GM19239 (cell line): Measurements from ENCODE around the gene GKAP1.
"Not testable (repeated sequence)": the region's sequence is repeated elsewhere in the genome, so short reads cannot be mapped to it uniquely, and the experiment has no call there.

Source experiments
- DNase-seq: peaks from one replicate; pipeline ENCODE4 v3.0.0; 2011; ENCODE audit warnings: low spot score; ENCODE audit not compliant: insufficient read length
- FAIRE-seq: peaks from 2 replicates; lab custom pipeline; 2011; peaks lifted over from hg19 to GRCh38; lab: Jason Lieb, UNC

GKAP1 gene

GRCh38 chr9:83744206-83744605 is 73.4 kb downstream of the GKAP1 start:
- DNase-seq = no peak
- FAIRE-seq = no peak

DNA sequence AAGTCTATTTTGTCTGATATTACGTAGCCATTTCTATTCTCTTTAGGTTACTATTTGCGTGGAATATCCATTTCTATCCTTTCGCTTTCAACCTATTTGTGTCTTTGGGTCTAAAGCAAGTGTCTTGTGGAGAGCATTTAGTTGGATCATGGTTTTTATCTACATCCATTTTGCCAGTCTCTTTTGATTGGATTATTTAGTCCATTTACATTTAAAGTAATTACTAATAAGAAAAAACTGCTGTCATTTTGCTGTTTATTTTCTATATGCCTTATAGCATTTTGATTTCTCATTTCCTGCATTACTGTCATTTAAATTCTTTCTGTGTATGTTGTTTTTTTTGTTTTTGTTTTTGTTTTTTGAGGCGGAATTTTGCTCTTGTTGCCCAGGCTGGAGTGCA is 83.8 kb downstream of the GKAP1 start:
- DNase-seq (no peak), FAIRE-seq (no peak)

DNA sequence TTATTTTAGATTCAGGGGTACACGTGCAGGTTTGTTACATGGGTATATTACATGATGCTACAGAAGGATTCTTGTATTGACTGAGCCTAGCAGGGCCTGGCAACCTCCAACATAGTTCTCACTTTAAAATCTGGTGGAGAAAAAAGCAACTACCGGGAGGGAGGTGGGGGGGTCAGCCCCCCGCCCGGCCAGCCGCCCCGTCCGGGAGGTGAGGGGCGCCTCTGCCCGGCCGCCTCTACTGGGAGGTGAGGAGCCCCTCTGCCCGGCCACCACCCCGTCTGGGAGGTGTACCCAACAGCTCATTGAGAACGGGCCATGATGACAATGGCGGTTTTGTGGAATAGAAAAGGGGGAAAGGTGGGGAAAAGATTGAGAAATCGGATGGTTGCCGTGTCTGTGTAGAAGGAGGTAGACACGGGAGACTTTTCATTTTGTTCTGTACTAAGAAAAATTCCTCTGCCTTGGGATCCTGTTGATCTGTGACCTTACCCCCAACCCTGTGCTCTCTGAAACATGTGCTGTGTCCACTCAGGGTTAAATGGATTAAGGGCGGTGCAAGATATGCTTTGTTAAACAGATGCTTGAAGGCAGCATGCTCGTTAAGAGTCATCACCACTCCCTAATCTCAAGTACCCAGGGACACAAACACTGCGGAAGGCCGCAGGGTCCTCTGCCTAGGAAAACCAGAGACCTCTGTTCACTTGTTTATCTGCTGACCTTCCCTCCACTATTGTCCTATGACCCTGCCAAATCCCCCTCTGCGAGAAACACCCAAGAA is 88.8 kb downstream of the GKAP1 start:
- not testable (repeated sequence) for DNase-seq, FAIRE-seq

GRCh38 chr9:83724436-83724835 is 93.1 kb downstream of the GKAP1 start:
- FAIRE-seq (no peak), DNase-seq (no peak)

DNA sequence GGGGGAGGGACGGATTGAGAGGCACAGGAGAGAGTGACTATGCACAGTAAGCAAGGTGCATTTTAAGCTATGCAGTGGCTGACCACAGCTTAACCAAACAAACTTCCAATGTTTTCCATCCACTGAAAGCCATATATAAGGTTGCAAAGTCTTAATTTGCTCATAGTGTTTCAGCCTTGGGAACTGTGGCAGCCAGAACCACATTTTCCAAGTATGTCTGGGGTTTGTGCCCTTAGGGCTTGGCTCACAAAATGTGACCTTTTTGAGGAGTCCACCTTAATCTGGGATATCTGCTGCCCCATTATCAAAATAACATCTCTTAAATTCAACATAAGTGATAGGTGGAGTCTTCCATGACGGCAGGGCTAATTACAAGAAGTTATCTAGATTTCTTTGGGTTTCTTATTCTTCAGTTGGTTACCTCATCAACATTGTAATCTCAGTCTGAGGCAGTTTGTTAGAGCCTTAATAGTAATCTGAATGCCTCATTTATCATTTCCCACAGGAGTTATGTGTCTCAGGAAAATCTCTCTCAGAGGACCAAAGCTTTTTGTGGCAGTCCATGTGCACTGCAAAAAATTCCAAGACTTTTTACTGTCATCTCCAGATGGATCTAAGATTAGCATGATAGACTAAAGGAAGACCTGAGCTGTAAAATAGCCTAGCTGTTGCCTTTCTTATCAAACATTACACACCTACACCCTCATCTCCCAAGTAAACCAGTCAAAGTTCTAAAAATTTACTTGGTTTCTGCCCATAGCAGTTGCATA is 94.7 kb downstream of the GKAP1 start:
- no peak for FAIRE-seq
- no peak for DNase-seq

- DNase-seq (no peak), FAIRE-seq (no peak)
These were observed 96.1 kb downstream of the GKAP1 start for GRCh38 chr9:83721509-83721908.

DNA sequence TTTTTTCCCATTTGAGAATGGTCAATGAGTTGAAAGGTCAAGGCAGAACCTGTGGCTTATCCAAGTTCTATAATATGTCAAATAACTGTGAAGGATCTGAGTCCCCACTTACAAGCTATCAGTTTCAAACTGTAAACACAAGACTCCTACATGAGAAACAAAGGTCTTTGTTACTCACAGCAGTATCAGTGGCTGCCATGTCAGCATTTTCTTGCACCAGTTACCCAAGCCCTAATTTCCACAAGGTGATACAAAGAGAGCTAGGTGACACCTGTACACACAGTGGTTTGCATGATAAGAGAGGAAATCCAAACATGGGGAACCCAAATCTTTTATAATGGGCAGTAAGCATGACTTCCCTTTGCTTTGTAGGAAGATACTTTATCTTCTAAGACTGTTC is 101.8 kb downstream of the GKAP1 start:
- FAIRE-seq = no peak
- DNase-seq = no peak

GRCh38 chr9:83715221-83715620 is 102.3 kb downstream of the GKAP1 start:
- DNase-seq (no peak), FAIRE-seq (no peak)

DNA sequence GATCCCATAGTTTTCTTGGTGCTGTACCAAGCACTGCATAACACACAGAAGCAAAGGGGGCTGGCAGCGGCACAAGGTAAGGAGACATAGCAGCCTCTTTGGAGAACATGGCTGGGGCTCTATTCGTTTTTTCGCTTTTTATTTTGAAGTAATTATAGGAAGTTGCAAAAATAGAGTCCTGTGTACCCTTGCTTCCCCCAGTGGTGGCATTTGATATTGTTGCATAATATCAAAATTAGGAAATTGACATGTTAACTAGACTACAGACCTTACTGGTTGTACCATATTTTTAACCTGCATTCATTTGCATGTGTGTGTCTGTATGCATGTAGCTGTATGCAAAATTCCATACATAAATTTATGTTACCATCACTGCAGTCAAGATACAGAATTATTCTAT is 103.2 kb downstream of the GKAP1 start:
- DNase-seq (no peak), FAIRE-seq (peak; percentile 14)

DNA sequence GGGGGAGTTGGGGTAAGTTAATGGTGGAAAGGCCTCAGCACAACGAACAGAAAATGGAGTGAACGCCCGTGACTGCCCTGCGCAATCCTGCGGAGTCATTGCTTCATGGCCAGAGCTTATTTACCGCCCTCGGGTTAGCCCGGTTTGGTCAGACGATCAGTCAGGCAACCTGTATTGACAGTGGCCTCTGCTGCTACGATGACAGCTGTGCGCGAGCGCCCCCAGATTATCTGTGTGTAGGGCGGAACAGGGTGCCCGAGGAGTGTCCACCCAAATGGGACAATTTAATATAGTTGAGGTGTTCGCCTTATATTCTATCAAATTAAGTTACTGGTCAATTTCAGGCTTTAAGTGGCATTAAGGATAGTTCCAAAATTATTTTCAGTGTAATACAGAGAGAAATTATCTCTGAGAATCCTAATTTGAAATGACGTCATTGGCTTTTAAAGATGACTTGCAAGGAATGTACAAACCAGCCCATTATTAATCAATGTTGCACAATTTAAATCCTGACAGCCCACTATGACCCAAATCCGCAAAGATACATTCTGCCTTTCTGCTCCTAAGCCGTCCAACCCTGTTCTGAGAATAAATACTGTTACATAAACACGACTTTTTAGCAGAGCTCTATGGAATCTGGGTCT is 108.9 kb downstream of the GKAP1 start:
- DNase-seq (peak; percentile 34), FAIRE-seq (no peak)

DNA sequence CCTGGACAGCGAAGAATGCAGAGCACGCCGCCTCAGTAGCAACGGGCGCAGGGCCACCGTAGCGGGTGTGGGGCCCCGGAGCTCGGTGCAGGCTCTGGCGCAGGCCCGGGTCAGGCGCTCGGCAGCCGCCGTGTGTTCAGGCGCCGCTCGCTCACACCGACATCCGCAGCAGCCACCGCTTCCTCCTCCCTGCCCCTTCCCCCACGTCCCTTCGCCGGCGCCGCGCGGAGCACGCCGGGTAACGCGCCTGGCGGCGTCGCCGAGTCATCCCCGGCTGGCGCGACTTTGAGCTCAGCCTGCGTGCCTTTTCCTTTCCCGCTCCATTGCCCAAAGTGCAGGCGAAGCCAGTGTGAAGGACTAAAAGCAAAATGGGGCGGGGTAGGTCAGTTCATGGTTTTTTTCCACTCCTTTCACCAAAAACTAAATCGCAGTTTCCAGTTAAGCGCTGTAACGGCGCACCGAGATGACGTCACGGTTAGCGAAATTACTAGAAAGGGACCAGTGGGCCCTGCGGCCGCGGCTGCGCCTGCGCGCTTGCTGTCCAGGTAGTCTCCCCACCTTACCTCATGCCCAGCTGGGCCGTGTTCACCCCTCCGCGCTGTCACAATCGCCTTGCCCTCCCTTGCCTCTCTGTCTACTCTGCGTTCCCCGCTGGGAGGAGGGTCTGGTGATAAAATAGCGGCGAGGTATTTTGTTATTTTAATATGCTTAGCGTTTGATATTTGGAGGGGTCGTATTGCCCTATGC is 109.6 kb downstream of the GKAP1 start, which contains the start of gene UBQLN1:
UBQLN1 (minus strand) TSS at position 191 of the 747 bp plus-strand sequence. CDS start 279 bp downstream, outside the sequence.
- DNase-seq = peak; percentile 85
- peak; percentile 86 for FAIRE-seq

- FAIRE-seq (no peak), DNase-seq (peak; percentile 17)
These were observed 110.1 kb downstream of the GKAP1 start for GRCh38 chr9:83707518-83707767.

DNA sequence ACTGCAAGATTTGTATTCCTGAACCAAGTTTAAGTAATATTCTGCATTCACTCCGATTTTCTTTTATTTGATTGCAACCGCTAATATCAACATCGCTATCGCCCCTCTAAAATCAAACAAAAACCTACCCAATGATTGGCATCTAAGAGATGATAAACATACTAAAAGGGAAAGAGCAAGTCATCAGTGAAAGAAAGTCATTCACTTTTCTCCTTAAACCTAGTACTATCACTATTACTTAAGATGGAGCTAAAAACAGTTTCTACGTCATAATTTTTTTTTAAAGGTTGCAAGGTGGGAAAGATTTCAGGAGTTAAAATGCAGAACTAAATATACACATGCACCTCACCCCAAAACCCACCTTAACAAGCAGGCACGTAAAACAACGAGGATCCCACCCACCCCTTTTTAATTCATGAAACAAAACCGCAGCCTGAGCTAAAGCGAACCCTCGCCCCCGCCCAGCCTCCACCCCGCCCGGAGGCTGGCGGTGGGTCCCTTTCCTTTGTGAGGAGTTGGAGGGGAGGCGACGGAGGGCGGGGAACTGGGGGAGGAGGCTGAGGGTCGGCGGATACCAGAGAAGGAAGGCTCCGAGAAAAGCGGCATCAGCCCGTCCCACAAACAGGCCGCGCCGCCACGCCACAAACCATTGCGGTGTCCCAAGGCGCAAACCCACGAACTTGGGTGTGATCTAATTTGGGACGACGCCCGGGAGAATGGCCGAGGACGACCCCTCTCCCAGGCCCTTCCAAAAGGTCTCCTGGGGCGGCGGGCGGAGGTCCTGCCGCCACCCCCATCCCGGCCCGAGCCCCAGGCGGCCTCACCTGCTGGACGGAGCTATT is 110.7 kb downstream of the GKAP1 start:
- DNase-seq = no peak
- FAIRE-seq = peak; percentile 21

- not testable (repeated sequence) for FAIRE-seq, DNase-seq
These were observed 112.3 kb downstream of the GKAP1 start for GRCh38 chr9:83705219-83705651.

DNA sequence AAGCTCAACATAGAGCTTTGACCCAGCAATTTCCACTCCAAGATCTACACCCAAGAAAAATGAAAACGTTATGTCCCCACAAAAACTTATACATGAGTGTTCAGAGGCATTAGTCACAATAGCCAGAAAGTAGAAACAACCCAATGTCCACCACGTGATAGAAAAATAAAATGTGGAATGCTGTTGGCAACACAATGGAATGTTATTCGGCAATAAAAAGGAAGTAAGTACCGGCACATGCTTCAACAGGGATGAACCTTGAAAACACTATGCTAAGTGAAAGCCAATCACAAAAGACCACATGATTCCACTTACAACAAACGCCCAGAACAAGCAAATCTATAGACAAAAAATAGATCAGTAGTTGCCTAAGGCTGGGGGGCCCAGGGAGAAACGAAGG is 115.8 kb downstream of the GKAP1 start:
- DNase-seq (no peak), FAIRE-seq (no peak)

DNA sequence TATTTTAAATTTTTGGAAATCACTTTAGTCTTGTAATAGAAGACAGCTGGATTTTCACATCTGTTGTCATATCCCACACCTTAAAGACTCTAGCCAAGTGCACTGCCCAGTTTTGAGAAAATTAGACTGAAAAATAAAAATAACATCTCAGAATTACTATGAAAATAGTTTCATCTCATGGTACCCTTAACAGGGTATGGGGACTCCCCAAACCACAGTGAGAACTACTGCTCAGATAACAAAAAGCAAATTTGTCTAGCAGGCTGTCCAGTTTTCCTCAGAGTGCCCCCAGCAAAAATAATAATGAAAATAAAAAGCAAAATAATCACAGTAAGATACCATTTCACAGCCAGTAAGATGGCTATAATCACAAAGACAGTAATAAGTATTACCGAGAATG is 116.3 kb downstream of the GKAP1 start:
- FAIRE-seq = no peak
- DNase-seq = no peak

DNA sequence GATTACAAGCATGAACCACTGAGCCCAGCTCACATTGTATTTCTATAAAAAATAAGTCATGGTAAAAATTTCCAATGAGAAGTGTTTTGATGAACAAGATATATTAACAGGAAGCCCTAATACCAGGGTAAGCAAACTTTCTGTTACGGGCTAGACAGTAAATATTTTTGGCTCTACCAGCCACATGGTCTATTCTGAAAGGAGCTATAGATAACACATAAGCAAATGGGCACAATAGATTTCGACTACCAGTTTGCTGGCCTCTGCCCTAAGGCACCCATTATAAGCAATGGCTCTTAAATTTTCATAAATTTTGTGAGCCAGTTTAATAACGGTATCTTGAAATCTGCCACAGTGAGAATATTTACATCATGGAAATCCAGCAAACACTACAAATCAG is 118.0 kb downstream of the GKAP1 start:
- DNase-seq = no peak
- FAIRE-seq = peak; percentile 92

GRCh38 chr9:83698976-83699585 is 118.5 kb downstream of the GKAP1 start:
- peak; percentile 73 for FAIRE-seq
- DNase-seq = no peak

- FAIRE-seq (no peak), DNase-seq (no peak)
These were observed 126.1 kb downstream of the GKAP1 start for GRCh38 chr9:83691492-83691891.
